Nephron (organoid): ENCODE results near the gene EPDR1.

Experiments used
- H3K27ac Mint-ChIP-seq, 3 experiments: 2 replicates each; pipeline ENCODE4 v1.8.0; 2020; ENCODE audit warnings: mixed read lengths in 3 of 3, mild to moderate bottlenecking in 2 of 3, moderate library complexity in 1 of 3
- H3K27me3 Mint-ChIP-seq: 2 replicates; pipeline ENCODE4 v1.8.0; 2021; ENCODE audit warnings: low read depth, mild to moderate bottlenecking, moderate library complexity, mixed read lengths
- H3K36me3 Mint-ChIP-seq: 2 replicates; pipeline ENCODE4 v1.8.0; 2020; ENCODE audit warnings: low read depth, mixed read lengths
- H3K4me1 Mint-ChIP-seq: 2 replicates; pipeline ENCODE4 v1.8.0; 2020; ENCODE audit warnings: mixed read lengths
- H3K4me3 Mint-ChIP-seq, 3 experiments: 2 replicates each; pipeline ENCODE4 v1.8.0; 2020; ENCODE audit warnings: mild to moderate bottlenecking in 3 of 3, mixed read lengths in 3 of 3, moderate library complexity in 2 of 3
- H3K9me3 Mint-ChIP-seq: 2 replicates; pipeline ENCODE4 v1.8.0; 2020; ENCODE audit warnings: mixed read lengths
- CTCF ChIP-seq, 3 experiments: fragments of 200-600 bp; sonication (generic); IDR thresholded peaks; one replicate each; pipeline ENCODE4 v1.5.0; 2021; ENCODE audit warnings: antibody characterized with exemption in 3 of 3; ENCODE audit not compliant: unreplicated experiment in 3 of 3

The EPDR1 gene

GRCh38 chr7:37916017-37916672, 4.3 kb upstream of the EPDR1 start:
- H3K27ac Mint-ChIP-seq: peak overlapping the region in 2 of 3 experiments; percentile 44 to 77

DNA sequence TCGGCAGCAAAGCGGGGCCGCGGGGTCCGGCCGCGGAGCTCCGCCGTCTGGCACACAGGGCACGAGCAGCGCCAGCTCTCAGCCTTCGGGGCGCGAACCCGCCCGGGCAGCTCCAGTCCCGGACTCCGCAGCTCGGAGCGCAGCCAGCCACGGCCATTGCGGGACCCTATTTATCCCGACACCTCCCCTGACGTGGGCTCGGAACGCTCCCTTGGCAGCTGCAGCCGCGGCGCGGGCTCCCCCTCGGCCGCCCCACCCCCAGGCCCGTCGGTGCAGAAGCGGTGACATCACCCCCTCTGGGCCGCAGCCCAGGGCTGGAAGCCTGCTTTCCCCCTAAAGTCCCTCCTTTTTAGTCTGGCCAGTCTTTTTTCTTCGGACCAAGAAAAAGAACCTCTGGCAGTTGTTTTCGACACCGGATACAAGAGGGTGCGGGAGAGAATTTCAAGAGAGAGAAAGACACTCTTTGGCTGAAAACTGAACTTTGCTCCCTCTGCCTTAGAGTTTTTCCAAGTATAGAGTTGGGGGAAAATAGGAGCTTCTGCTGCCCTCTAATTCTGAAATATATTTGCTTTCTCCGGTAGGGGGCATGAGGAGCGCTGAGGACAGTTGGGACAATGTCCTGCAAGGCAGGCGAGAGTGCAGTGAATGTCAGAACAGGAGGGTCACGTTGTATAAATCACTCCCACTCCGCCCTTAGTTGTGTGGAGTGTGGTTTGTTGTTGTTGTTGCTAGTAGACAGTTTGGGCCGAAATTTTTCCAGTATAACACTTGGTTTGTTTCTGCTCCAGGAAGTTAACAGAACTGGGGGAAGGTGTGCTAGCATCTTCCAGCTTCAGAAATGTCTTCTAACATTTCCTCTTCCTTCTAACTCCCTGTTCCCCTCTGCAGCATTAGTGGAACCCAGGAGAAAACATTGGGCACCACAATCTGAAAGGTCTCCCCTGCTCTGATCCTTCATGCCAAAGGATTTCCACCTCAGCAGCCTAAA, 3.5 kb upstream of the EPDR1 start, which contains the start of gene SFRP4:
SFRP4 (minus strand) TSS at position 145 of the 988 bp plus-strand sequence. CDS start 280 bp downstream, outside the sequence.
- Mint-ChIP-seq H3K27me3 (peaks cover 41% of the 10 kb centered on the region), H3K27ac (peak within 1 kb of the TSS; percentile 53 to 95 (median 83)), H3K4me3 (peak within 1 kb of the TSS; percentile 77 to 80 (median 79)), H3K4me1 (peaks cover 40% of the 10 kb centered on the region), H3K36me3 (no peaks in the 10 kb centered on the region), H3K9me3 (no peaks in the 10 kb centered on the region)
- TF ChIP-seq CTCF (IDR thresholded peaks at IDR 0.05; ENCODE audit: unreplicated experiment in 3 of 3): peak; percentile 62 to 75 (median 72)

More at GRCh38 chr7:37916017-37916672, 4.3 kb upstream of the EPDR1 start:
- Mint-ChIP-seq H3K4me3 (peak overlapping the region; percentile 77 to 80 (median 79)), H3K4me1 (peaks cover 36% of the 10 kb centered on the region), H3K27me3 (peaks cover 38% of the 10 kb centered on the region), H3K9me3 (no peaks in the 10 kb centered on the region), H3K36me3 (no peaks in the 10 kb centered on the region)
- TF ChIP-seq CTCF (IDR thresholded peaks at IDR 0.05; ENCODE audit: unreplicated experiment in 3 of 3): no peak

- peaks cover 2% of the 10 kb centered on the region for H3K9me3 Mint-ChIP-seq
- H3K4me1 Mint-ChIP-seq: peaks cover 43% of the 10 kb centered on the region
- H3K36me3 Mint-ChIP-seq: no peaks in the 10 kb centered on the region
- H3K27ac Mint-ChIP-seq: no peak overlapping the region
- H3K4me3 Mint-ChIP-seq: peak overlapping the region in 1 of 3 experiments; percentile 91
- peaks cover 43% of the 10 kb centered on the region for H3K27me3 Mint-ChIP-seq
- no peak for TF ChIP-seq CTCF (IDR thresholded peaks at IDR 0.05; ENCODE audit: unreplicated experiment in 3 of 3)
These were observed 1.9 kb upstream of the EPDR1 start for GRCh38 chr7:37918526-37918925.

DNA sequence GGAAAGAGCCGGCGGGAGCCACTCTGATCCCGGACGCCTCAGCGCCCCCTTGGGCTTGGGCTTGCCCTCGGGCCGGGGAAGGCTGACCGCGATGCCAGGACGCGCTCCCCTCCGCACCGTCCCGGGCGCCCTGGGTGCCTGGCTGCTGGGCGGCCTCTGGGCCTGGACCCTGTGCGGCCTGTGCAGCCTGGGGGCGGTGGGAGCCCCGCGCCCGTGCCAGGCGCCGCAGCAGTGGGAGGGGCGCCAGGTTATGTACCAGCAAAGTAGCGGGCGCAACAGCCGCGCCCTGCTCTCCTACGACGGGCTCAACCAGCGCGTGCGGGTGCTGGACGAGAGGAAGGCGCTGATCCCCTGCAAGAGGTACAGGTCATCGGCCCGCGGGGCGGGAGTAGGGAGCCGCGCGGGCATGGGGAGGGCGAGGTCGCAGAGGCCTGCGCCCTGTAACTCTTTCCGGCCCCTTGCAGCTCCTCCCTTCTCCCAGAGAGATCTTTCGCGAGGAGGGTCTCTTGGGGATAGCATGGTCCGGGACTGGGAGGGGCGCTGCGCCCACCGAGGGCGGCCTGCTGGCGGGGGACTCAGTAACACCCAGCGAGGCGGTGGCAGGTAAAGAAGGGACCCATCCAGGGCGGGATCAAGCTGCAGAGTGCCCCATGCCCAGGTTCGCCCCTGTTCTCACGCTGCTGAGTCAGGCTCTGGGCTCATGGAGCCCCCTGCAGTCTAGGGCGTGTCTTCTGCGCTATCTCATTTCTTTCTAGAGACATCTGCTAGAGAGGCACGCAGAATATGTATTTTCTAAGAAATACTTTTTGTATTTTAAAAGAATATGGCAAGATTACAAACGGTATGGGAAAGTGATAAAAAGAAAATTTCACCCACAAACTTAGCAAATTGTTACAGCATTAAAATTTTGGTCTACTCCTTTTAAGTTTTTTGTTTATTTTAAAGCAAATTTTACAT, 687 bp downstream of the EPDR1 start:
- Mint-ChIP-seq H3K9me3 (peaks cover 7% of the 10 kb centered on the region), H3K4me1 (peaks cover 38% of the 10 kb centered on the region), H3K36me3 (no peaks in the 10 kb centered on the region), H3K27me3 (peaks cover 40% of the 10 kb centered on the region), H3K4me3 (peak overlapping the region; percentile 86 to 91 (median 89)), H3K27ac (peak overlapping the region; percentile 71 to 83 (median 81))
- TF ChIP-seq CTCF (IDR thresholded peaks at IDR 0.05; ENCODE audit: unreplicated experiment in 3 of 3): no peak

DNA sequence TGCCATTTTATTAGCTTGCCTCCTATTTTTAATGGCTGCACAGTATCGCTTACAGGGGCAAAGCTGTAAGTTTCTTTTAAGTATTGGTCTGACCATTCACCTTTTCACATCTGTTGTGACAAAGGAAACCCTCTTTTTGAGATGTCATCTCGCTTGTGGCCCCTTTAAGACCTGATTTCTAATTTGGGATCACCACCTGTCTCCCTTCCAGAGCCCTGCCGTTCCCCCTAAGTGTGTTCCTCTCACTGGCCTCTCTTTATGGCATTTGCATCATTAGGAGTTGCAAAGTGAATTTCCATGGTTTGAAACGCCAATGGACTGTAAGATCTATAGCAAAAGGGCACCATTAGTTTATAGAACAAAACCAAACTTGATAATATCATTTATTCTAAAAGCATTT, 1.4 kb downstream of the EPDR1 start:
- Mint-ChIP-seq H3K27ac (peak overlapping the region in 2 of 3 experiments; percentile 12 to 31), H3K4me3 (peak overlapping the region; percentile 72 to 83 (median 79)), H3K36me3 (no peaks in the 10 kb centered on the region), H3K4me1 (peaks cover 37% of the 10 kb centered on the region), H3K27me3 (peaks cover 37% of the 10 kb centered on the region), H3K9me3 (peaks cover 8% of the 10 kb centered on the region)
- TF ChIP-seq CTCF (IDR thresholded peaks at IDR 0.05; ENCODE audit: unreplicated experiment in 3 of 3): no peak
